ENCODE data around the gene GGT6. TPM values are rescaled to one million over a fixed set of nuclear protein-coding genes. Genes with fewer than 3 reads are reported as not detected.
"Not testable (repeated sequence)": the region's sequence is repeated elsewhere in the genome, so short reads cannot be mapped to it uniquely, and the experiment has no call there.

The GGT6 gene
- polyA plus RNA-seq, 1 of the 3 experiments (the other 2 are of a cell fraction): not detected

DNA sequence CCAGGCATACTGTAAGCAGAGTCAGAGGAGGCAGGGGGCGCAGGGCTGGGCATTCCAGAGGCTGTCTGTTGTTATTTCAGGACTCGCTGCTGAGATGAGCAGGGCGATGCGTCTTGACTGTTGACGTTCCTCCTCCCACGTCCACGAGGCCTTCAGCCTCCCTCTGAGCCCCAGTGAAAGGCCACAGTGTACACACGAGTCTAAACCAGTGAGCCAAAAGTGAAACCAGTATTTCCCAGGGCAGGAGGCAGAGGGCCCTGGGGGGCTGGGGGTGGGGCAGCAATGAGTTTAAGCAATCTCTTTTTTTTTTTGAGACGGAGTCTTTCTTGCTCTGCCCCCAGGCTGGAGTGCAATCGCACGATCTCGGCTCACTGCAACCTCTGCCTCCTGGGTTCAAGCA, 45.4 kb upstream of the GGT6 start:
- Histone ChIP-seq H3K27ac (ENCODE audit: low read depth in 2 of 2, low read length in 1 of 2) (no peak overlapping the region), H3F3A (replicated peaks; ENCODE audit: insufficient read depth) (no peaks in the 10 kb centered on the region), H3K4me1 (ENCODE audit: control insufficient read depth in 1 of 2, insufficient read depth in 2 of 2, low read depth in 1 of 2, low read length in 1 of 2) (peaks cover 0 to 9% of the 10 kb centered on the region in 2 experiments; a peak in 1 of 4 replicates), H3K9me2 (no peaks in the 10 kb centered on the region), H3K79me2 (ENCODE audit: insufficient read depth) (no peaks in the 10 kb centered on the region), H3K4me2 (no peak overlapping the region), H2AFZ (ENCODE audit: low read depth) (no peak overlapping the region), H3K9me3 (no peaks in the 10 kb centered on the region), H3K27me3 (ENCODE audit: insufficient read depth) (peaks cover 18% of the 10 kb centered on the region; the same call in 1 of the 2 replicates), H3K4me3 (ENCODE audit: low read depth in 2 of 2, low read length in 1 of 2) (no peak overlapping the region), H3K36me3 (replicated peaks in 1 of 2; ENCODE audit: control insufficient read depth in 1 of 2, insufficient read depth in 2 of 2, low read length in 1 of 2) (no peaks in the 10 kb centered on the region), H3K9ac (no peak overlapping the region), H4K20me1 (ENCODE audit: insufficient read depth) (no peaks in the 10 kb centered on the region)
- CTCF ChIA-PET: interaction anchor here (1.4 to 4.1 kb wide), 2 partner anchors 11 to 39 kb away, joined by 4 to 31 read pairs; no protein-coding TSS in a partner anchor
- DNase-seq: no peak
- TF ChIP-seq, protein P1, sequence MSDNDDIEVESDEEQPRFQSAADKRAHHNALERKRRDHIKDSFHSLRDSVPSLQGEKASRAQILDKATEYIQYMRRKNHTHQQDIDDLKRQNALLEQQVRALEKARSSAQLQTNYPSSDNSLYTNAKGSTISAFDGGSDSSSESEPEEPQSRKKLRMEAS (IDR thresholded peaks at IDR 0.05; ENCODE audit: low read depth): no peak
- POLR2A ChIA-PET: no interaction called here
- 88% methylated on average over 12 of the region's 12 CpGs for WGBS (ENCODE audit: low lambda C conversion rate)

DNA sequence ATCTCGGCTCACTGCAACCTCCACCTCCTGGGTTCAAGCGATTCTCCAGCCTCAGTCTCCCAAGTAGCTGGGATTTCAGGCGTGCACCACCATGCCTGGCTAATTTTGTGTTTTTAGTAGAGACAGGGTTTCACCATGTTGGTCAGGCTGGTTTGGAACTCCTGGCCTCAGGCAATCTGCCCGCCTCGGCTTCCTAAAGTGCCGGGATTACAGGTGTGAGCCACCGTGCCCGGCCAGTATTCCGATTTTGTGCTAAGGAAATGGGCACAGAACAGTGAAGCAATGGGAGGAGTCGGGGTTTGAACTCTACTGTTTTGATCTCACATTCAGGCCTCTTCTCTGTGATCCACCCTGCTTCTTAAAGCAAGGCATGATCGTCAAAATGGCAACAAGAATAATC, 44.4 kb upstream of the GGT6 start:
- Histone ChIP-seq H3K4me1 (ENCODE audit: control insufficient read depth in 1 of 2, insufficient read depth in 2 of 2, low read depth in 1 of 2, low read length in 1 of 2) (peaks cover 0 to 17% of the 10 kb centered on the region in 2 experiments; a peak in 1 of 4 replicates), H3K27me3 (ENCODE audit: insufficient read depth) (peaks cover 13% of the 10 kb centered on the region; the same call in 1 of the 2 replicates)
- H3F3A ChIP-seq (replicated peaks; ENCODE audit: insufficient read depth); H3K9ac ChIP-seq; H3K4me2 ChIP-seq; H3K9me3 ChIP-seq; H3K79me2 ChIP-seq (ENCODE audit: insufficient read depth); POLR2A ChIA-PET; H3K27ac ChIP-seq (ENCODE audit: low read depth in 2 of 2, low read length in 1 of 2); H3K4me3 ChIP-seq (ENCODE audit: low read depth in 2 of 2, low read length in 1 of 2); H3K9me2 ChIP-seq; H2AFZ ChIP-seq (ENCODE audit: low read depth); H4K20me1 ChIP-seq (ENCODE audit: insufficient read depth); H3K36me3 ChIP-seq (replicated peaks in 1 of 2; ENCODE audit: control insufficient read depth in 1 of 2, insufficient read depth in 2 of 2, low read length in 1 of 2); DNase-seq: not testable (repeated sequence)
- CTCF ChIA-PET: interaction anchor here (1.4 to 4.1 kb wide), 2 partner anchors 10 to 38 kb away, joined by 4 to 31 read pairs; no protein-coding TSS in a partner anchor
- 76% methylated on average over 9 of the region's 11 CpGs for WGBS (ENCODE audit: low lambda C conversion rate)

DNA sequence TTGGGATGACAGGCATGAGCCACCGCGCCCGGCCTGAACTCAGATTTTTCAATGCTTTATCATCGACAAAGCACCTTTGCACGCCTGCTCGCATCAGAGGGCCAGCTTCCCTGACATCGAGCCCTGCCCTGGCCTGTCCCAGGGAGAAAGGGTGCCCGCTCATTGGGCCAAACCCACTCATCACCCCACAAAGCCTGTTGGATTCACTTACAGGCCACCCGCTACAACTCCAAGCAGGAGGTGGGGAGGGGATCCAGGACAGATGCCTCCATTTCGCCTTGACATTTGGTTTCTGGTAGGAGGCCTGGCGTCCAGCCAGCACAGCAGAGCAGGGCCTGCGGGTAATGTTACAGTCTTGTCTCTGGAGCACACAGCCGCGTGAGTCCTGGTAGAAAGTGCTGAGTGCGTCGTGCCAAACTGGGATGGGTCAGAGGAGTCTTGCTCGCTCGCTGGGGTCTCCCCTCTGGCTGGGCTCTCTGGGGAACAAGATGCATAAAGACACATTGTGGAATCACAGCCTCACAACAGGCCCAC, 43.8 kb upstream of the GGT6 start:
- Histone ChIP-seq H4K20me1 (ENCODE audit: insufficient read depth) (no peaks in the 10 kb centered on the region), H3K4me2 (no peak overlapping the region), H3K9me2 (no peaks in the 10 kb centered on the region), H3K27ac (ENCODE audit: low read depth in 2 of 2, low read length in 1 of 2) (no peak overlapping the region), H3K4me1 (ENCODE audit: control insufficient read depth in 1 of 2, insufficient read depth in 2 of 2, low read depth in 1 of 2, low read length in 1 of 2) (peaks cover 0 to 21% of the 10 kb centered on the region in 2 experiments; a peak in 1 of 4 replicates), H3F3A (replicated peaks; ENCODE audit: insufficient read depth) (no peaks in the 10 kb centered on the region), H3K9me3 (no peaks in the 10 kb centered on the region), H2AFZ (ENCODE audit: low read depth) (no peak overlapping the region), H3K79me2 (ENCODE audit: insufficient read depth) (no peaks in the 10 kb centered on the region), H3K27me3 (ENCODE audit: insufficient read depth) (peaks cover 12% of the 10 kb centered on the region), H3K36me3 (replicated peaks in 1 of 2; ENCODE audit: control insufficient read depth in 1 of 2, insufficient read depth in 2 of 2, low read length in 1 of 2) (no peaks in the 10 kb centered on the region), H3K4me3 (ENCODE audit: low read depth in 2 of 2, low read length in 1 of 2) (no peak overlapping the region), H3K9ac (no peak overlapping the region)
- peak; percentile 91 for DNase-seq
- POLR2A ChIA-PET: no interaction called here
- CTCF ChIA-PET: interaction anchor here (1.0 to 4.1 kb wide), 3 partner anchors 18 to 37 kb away, joined by 3 to 31 read pairs (median 3); no protein-coding TSS in a partner anchor
- 62% methylated on average over 12 of the region's 18 CpGs for WGBS (ENCODE audit: low lambda C conversion rate)
- TF ChIP-seq GATA2 (CRISPR knock-in tag; IDR thresholded peaks at IDR 0.05) (peak; percentile 62), FOXM1 (IDR thresholded peaks at IDR 0.05; ENCODE audit: low read depth) (no peak), RCOR1 (IDR thresholded peaks at IDR 0.05; ENCODE audit: low read length) (peak; percentile 86), RAD21 (IDR thresholded peaks at IDR 0.05; ENCODE audit: low read length) (0 out of 2 replicates have a peak, but pooled peaks have one; percentile 19), SIN3A (IDR thresholded peaks at IDR 0.05; ENCODE audit: borderline replicate concordance, low read depth, low read length) (no peak), ELF1 (IDR thresholded peaks at IDR 0.05) (no peak), TCF12 (IDR thresholded peaks at IDR 0.05) (peak; percentile 50; the same call in 1 of the 2 replicates), FOSL2 (IDR thresholded peaks at IDR 0.05; ENCODE audit: borderline replicate concordance, low read depth) (no peak), POLR2AphosphoS5 (IDR thresholded peaks at IDR 0.05; ENCODE audit: low read depth, low read length) (no peak)
- TF ChIP-seq, protein P2, sequence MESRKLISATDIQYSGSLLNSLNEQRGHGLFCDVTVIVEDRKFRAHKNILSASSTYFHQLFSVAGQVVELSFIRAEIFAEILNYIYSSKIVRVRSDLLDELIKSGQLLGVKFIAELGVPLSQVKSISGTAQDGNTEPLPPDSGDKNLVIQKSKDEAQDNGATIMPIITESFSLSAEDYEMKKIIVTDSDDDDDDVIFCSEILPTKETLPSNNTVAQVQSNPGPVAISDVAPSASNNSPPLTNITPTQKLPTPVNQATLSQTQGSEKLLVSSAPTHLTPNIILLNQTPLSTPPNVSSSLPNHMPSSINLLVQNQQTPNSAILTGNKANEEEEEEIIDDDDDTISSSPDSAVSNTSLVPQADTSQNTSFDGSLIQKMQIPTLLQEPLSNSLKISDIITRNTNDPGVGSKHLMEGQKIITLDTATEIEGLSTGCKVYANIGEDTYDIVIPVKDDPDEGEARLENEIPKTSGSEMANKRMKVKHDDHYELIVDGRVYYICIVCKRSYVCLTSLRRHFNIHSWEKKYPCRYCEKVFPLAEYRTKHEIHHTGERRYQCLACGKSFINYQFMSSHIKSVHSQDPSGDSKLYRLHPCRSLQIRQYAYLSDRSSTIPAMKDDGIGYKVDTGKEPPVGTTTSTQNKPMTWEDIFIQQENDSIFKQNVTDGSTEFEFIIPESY (IDR thresholded peaks at IDR 0.05; ENCODE audit: borderline replicate concordance, low read depth): no peak
- TF ChIP-seq, protein P3, sequence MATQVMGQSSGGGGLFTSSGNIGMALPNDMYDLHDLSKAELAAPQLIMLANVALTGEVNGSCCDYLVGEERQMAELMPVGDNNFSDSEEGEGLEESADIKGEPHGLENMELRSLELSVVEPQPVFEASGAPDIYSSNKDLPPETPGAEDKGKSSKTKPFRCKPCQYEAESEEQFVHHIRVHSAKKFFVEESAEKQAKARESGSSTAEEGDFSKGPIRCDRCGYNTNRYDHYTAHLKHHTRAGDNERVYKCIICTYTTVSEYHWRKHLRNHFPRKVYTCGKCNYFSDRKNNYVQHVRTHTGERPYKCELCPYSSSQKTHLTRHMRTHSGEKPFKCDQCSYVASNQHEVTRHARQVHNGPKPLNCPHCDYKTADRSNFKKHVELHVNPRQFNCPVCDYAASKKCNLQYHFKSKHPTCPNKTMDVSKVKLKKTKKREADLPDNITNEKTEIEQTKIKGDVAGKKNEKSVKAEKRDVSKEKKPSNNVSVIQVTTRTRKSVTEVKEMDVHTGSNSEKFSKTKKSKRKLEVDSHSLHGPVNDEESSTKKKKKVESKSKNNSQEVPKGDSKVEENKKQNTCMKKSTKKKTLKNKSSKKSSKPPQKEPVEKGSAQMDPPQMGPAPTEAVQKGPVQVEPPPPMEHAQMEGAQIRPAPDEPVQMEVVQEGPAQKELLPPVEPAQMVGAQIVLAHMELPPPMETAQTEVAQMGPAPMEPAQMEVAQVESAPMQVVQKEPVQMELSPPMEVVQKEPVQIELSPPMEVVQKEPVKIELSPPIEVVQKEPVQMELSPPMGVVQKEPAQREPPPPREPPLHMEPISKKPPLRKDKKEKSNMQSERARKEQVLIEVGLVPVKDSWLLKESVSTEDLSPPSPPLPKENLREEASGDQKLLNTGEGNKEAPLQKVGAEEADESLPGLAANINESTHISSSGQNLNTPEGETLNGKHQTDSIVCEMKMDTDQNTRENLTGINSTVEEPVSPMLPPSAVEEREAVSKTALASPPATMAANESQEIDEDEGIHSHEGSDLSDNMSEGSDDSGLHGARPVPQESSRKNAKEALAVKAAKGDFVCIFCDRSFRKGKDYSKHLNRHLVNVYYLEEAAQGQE (IDR thresholded peaks at IDR 0.05; ENCODE audit: low read depth, low read length): no peak
- TF ChIP-seq, protein P4, sequence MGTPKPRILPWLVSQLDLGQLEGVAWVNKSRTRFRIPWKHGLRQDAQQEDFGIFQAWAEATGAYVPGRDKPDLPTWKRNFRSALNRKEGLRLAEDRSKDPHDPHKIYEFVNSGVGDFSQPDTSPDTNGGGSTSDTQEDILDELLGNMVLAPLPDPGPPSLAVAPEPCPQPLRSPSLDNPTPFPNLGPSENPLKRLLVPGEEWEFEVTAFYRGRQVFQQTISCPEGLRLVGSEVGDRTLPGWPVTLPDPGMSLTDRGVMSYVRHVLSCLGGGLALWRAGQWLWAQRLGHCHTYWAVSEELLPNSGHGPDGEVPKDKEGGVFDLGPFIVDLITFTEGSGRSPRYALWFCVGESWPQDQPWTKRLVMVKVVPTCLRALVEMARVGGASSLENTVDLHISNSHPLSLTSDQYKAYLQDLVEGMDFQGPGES (IDR thresholded peaks at IDR 0.05; ENCODE audit: low read depth, low read length): no peak

Data from SK-N-SH (cell line).